ENCODE results near the gene CUL9.

CUL9 gene

GRCh38 chr6:43257367-43258145, 75.6 kb downstream of the CUL9 start:
- TF ChIP-seq GATA2 (IDR thresholded peaks at IDR 0.05; ENCODE audit: low read depth, low read length) (no peak), GATA3 (IDR thresholded peaks at IDR 0.05; ENCODE audit: low read depth, low read length) (no peak)

- TF ChIP-seq GATA3 (IDR thresholded peaks at IDR 0.05; ENCODE audit: low read depth, low read length) (no peak), GATA2 (IDR thresholded peaks at IDR 0.05; ENCODE audit: low read depth, low read length) (no peak)
Measured at GRCh38 chr6:43258180-43258579, 76.2 kb downstream of the CUL9 start.

GRCh38 chr6:43258807-43259686, 77.1 kb downstream of the CUL9 start:
- TF ChIP-seq GATA3 (IDR thresholded peaks at IDR 0.05; ENCODE audit: low read depth, low read length) (no peak), GATA2 (IDR thresholded peaks at IDR 0.05; ENCODE audit: low read depth, low read length) (no peak)

- TF ChIP-seq GATA3 (IDR thresholded peaks at IDR 0.05; ENCODE audit: low read depth, low read length): no peak
- no peak for TF ChIP-seq GATA2 (IDR thresholded peaks at IDR 0.05; ENCODE audit: low read depth, low read length)
Measured at GRCh38 chr6:43260791-43261190, 78.8 kb downstream of the CUL9 start.

- TF ChIP-seq GATA2 (IDR thresholded peaks at IDR 0.05; ENCODE audit: low read depth, low read length) (no peak), GATA3 (IDR thresholded peaks at IDR 0.05; ENCODE audit: low read depth, low read length) (no peak)
Measured at GRCh38 chr6:43261198-43261597, 79.2 kb downstream of the CUL9 start.

- no peak for TF ChIP-seq GATA3 (IDR thresholded peaks at IDR 0.05; ENCODE audit: low read depth, low read length)
Measured at GRCh38 chr6:43262000-43262779, 80.2 kb downstream of the CUL9 start.

GRCh38 chr6:43262780-43263313, 80.9 kb downstream of the CUL9 start:
- TF ChIP-seq GATA2 (IDR thresholded peaks at IDR 0.05; ENCODE audit: low read depth, low read length) (no peak), GATA3 (IDR thresholded peaks at IDR 0.05; ENCODE audit: low read depth, low read length) (no peak)

GRCh38 chr6:43263314-43264178, 81.5 kb downstream of the CUL9 start:
- TF ChIP-seq GATA2 (IDR thresholded peaks at IDR 0.05; ENCODE audit: low read depth, low read length) (no peak), GATA3 (IDR thresholded peaks at IDR 0.05; ENCODE audit: low read depth, low read length) (no peak)

- TF ChIP-seq GATA3 (IDR thresholded peaks at IDR 0.05; ENCODE audit: low read depth, low read length): no peak
- no peak for TF ChIP-seq GATA2 (IDR thresholded peaks at IDR 0.05; ENCODE audit: low read depth, low read length)
Measured at GRCh38 chr6:43264599-43265145, 82.7 kb downstream of the CUL9 start.

GRCh38 chr6:43265564-43265963, 83.6 kb downstream of the CUL9 start:
- TF ChIP-seq GATA2 (IDR thresholded peaks at IDR 0.05; ENCODE audit: low read depth, low read length) (no peak), GATA3 (IDR thresholded peaks at IDR 0.05; ENCODE audit: low read depth, low read length) (no peak)

GRCh38 chr6:43267619-43268354, 85.8 kb downstream of the CUL9 start:
- TF ChIP-seq GATA2 (IDR thresholded peaks at IDR 0.05; ENCODE audit: low read depth, low read length) (no peak), GATA3 (IDR thresholded peaks at IDR 0.05; ENCODE audit: low read depth, low read length) (no peak)

GRCh38 chr6:43268355-43268700, 86.3 kb downstream of the CUL9 start:
- TF ChIP-seq GATA3 (IDR thresholded peaks at IDR 0.05; ENCODE audit: low read depth, low read length): no peak
